Fibroblast of skin of right biceps (primary cell): ENCODE data around the gene ZBTB2.
"Not testable (repeated sequence)": the region's sequence is repeated elsewhere in the genome, so short reads cannot be mapped to it uniquely, and the experiment has no call there.

ENCODE experiments used
- DNase-seq: peaks from one replicate; pipeline ENCODE4 v3.0.0-alpha.2; 2013

Gene ZBTB2

DNA sequence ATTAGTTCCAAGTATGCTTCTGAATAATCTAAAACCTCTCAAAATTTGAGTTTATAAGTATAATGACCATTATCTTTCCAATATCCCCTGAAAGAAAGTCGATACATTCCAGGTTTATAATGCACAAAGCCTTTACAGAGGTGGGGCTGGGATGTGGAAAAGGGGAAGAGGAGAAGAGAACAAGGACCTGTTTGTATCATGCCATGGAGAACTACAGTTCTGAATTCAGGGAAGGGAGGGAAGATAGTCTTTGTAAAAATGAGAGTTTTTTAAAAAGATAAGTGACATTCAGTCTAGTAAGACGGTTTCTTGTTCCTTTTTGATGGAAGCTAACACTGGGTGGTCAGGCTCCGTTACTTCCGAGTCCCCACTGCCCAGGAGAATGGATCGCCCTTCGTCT lies 26.1 kb downstream of the ZBTB2 start:
- no peak for DNase-seq

DNA sequence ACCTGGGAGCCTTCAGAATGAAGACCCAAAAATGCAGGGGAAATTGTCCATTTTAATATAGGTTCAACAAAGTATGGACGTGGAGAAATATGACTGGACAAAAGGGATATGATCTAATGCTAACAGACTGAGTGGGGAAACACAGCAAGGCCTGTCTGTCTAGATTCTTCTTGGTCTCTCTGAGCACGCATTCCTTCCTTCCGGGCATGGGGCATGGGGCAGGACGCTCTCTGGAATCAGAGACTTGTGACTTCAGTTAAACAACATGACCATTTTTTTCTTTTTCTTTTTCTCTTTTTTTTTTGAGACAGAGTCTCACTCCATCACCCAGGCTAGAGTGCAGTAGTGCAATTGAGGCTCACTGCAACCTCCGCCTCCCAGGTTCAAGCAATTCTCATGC lies 31.9 kb downstream of the ZBTB2 start:
- DNase-seq: no peak

- DNase-seq: no peak
Measured at GRCh38 chr6:151358475-151358874, 32.9 kb downstream of the ZBTB2 start.

GRCh38 chr6:151357758-151358436 lies 33.5 kb downstream of the ZBTB2 start:
- DNase-seq: no peak

DNA sequence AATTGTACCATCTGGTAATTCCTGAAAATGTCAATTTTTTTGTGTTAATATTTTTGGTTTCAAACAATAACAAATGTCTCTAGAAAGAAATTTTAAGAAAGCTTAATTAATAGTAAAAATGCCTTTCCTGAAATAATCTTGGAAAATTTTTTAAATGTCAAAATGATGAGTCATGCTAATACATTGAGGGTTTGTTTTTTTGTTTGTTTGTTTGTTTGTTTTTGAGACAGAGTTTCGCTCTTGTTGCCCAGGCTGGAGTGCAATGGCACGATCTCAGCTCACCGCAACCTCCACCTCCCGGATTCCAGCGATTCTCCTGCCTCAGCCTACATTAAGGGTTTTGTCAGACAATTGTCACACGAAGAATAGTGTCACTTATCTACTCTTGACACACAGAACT lies 34.4 kb downstream of the ZBTB2 start:
- not testable (repeated sequence) for DNase-seq

- DNase-seq: no peak
Measured at GRCh38 chr6:151353795-151354194, 37.6 kb downstream of the ZBTB2 start.

- no peak for DNase-seq
Measured at GRCh38 chr6:151352410-151353396, 38.7 kb downstream of the ZBTB2 start.

GRCh38 chr6:151351731-151352130 lies 39.6 kb downstream of the ZBTB2 start:
- no peak for DNase-seq

DNA sequence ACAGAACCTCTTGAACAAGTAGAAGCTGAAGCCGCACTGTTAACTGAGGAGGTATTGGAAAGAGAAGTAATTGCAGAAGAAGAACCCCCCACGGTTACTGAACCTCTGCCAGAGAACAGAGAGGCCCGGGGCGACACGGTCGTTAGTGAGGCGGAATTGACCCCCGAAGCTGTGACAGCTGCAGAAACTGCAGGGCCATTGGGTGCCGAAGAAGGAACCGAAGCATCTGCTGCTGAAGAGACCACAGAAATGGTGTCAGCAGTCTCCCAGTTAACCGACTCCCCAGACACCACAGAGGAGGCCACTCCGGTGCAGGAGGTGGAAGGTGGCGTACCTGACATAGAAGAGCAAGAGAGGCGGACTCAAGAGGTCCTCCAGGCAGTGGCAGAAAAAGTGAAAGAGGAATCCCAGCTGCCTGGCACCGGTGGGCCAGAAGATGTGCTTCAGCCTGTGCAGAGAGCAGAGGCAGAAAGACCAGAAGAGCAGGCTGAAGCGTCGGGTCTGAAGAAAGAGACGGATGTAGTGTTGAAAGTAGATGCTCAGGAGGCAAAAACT lies 40.1 kb downstream of the ZBTB2 start:
- no peak for DNase-seq

DNA sequence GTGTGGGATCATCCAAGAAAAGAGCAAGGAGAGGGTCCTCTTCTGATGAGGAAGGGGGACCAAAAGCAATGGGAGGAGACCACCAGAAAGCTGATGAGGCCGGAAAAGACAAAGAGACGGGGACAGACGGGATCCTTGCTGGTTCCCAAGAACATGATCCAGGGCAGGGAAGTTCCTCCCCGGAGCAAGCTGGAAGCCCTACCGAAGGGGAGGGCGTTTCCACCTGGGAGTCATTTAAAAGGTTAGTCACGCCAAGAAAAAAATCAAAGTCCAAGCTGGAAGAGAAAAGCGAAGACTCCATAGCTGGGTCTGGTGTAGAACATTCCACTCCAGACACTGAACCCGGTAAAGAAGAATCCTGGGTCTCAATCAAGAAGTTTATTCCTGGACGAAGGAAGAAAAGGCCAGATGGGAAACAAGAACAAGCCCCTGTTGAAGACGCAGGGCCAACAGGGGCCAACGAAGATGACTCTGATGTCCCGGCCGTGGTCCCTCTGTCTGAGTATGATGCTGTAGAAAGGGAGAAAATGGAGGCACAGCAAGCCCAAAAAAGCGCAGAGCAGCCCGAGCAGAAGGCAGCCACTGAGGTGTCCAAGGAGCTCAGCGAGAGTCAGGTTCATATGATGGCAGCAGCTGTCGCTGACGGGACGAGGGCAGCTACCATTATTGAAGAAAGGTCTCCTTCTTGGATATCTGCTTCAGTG lies 40.8 kb downstream of the ZBTB2 start:
- no peak for DNase-seq

- DNase-seq: no peak
Measured at GRCh38 chr6:151349651-151350270, 41.6 kb downstream of the ZBTB2 start.

DNA sequence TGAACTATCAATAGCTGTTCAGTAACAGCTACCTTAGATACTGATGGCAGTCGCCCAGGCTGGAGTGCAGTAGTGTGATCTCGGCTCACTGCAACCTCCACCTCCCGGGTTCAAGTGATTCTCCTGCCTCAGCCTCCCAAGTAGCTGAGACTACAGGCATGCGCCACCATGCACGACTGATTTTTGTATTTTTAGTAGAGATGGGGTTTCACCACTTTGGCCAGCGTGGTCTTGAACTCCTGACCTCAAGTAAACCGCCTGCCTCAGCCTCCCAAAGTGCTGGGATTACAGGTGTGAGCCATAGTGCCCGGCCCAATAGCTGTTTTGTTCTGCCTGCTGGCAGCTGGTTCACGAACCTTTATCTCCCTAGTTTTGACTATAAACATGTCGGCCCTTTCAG lies 48.6 kb downstream of the ZBTB2 start:
- DNase-seq: not testable (repeated sequence)

- no peak for DNase-seq
Measured at GRCh38 chr6:151341476-151342195, 49.7 kb downstream of the ZBTB2 start.

DNA sequence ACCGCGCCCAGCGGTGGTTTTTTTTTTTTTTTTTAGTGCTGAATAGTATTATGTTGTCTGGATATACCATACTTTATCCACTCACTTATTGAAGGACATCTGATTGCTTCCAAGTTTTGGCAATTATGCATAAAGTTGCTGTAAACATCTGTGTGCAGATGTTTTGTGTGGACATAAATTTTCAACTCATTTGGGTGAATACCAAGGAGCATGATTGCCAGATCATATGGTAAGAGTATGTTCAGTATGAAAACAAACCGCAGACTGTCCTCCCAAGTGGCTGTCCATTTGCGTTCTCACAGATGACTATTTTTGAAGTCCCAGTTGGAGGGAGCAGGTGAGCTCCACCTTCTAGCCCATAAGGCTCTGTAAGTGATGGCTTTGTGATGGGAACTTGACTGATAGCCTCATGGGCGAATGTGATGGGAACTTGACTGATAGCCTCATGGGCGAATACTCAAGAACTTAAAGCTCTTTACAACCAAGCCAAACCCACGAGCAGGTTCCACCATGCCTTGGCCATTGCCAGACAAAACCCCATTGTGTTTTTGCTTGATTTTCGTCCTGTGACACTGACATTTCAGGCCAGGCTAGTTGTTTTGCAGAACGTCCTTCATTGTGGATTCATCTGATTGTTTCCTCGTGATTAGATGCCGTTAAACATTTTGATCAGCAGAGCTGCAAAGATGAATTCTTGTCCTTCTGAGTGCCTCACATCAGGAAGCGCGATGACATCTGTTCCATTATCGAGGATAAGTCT lies 51.0 kb downstream of the ZBTB2 start:
- no peak for DNase-seq

- DNase-seq: no peak
Measured at GRCh38 chr6:151339369-151339768, 52.0 kb downstream of the ZBTB2 start.

- DNase-seq: no peak
Measured at GRCh38 chr6:151338651-151339200, 52.6 kb downstream of the ZBTB2 start.

DNA sequence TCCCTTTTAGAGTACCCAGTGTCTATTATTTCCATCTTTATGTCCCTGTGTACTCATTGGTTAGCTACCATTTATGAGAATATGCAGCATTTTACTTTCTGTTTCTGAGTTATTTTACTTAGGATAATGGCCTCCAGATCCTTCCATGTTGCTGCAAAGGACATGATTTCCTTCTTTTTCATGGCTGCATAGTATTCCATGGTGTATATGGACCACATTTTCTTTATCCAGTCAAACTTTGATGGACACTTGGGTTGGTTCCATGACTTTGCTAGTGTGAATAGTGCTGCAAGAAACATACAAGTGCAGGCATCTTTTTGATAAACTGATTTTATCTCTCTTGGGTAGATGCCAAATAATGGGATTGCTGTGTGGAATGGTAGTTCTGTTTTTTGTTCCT lies 55.4 kb downstream of the ZBTB2 start:
- no peak for DNase-seq

GRCh38 chr6:151330130-151330696 lies 61.1 kb downstream of the ZBTB2 start:
- DNase-seq: peak; percentile 97

DNA sequence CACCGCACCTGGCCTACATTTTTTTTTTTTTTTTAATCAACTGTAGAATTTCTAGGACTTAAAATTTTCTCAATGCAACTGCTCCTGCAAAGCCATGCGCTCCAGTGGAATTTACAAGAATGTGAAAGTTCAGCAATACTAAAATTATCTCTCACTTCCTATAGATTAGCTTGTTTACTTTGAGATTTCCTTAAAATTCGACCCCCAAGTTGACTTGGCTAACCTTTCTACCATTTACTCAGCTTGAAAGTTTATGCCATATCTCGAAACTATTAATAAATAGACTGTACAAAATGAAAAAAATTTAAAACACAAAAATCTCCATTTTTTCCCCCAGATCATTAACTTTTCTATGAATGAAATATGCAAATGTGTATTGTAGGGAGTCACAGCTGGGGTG lies 64.3 kb downstream of the ZBTB2 start:
- no peak for DNase-seq

GRCh38 chr6:151326116-151326825 lies 65.1 kb downstream of the ZBTB2 start:
- no peak for DNase-seq
